Astrocyte of the cerebellum (primary cell): ENCODE measurements around the gene APOC1.
A peak's percentile ranks its signal among the peaks of the same experiment; 100 is the strongest.
"Not testable (repeated sequence)": the region's sequence is repeated elsewhere in the genome, so short reads cannot be mapped to it uniquely, and the experiment has no call there.

ENCODE experiments used
- DNase-seq: peaks from one replicate; pipeline ENCODE4 v3.0.0-alpha.2; 2011; ENCODE audit warnings: low read depth
- H3K4me3 ChIP-seq: 2 replicates; pipeline ENCODE4 v1.5.1; 2011; ENCODE audit warnings: mild to moderate bottlenecking, low read depth, low read length, moderate library complexity
- CTCF ChIP-seq: IDR thresholded peaks from 2 replicates; pipeline ENCODE4 v1.5.1; 2012; ENCODE audit warnings: low read length, low read depth, moderate library complexity, mild to moderate bottlenecking; ENCODE audit errors: missing control alignments
- in situ Hi-C: cut with HindIII; loops from 2 replicates; pipeline ENCODE4 v1.10.0; 2017; ENCODE audit warnings: low sequenced_read_pairs

APOC1 gene

GRCh38 chr19:44912854-44913253 is 1.6 kb upstream of the APOC1 start:
- no peak for DNase-seq
- H3K4me3 ChIP-seq: no peak overlapping the region
- TF ChIP-seq CTCF: no peak
- in situ Hi-C loops: loop anchor here (5.0 kb wide), 1 partner anchor 39 kb away; no protein-coding TSS in a partner anchor

DNA sequence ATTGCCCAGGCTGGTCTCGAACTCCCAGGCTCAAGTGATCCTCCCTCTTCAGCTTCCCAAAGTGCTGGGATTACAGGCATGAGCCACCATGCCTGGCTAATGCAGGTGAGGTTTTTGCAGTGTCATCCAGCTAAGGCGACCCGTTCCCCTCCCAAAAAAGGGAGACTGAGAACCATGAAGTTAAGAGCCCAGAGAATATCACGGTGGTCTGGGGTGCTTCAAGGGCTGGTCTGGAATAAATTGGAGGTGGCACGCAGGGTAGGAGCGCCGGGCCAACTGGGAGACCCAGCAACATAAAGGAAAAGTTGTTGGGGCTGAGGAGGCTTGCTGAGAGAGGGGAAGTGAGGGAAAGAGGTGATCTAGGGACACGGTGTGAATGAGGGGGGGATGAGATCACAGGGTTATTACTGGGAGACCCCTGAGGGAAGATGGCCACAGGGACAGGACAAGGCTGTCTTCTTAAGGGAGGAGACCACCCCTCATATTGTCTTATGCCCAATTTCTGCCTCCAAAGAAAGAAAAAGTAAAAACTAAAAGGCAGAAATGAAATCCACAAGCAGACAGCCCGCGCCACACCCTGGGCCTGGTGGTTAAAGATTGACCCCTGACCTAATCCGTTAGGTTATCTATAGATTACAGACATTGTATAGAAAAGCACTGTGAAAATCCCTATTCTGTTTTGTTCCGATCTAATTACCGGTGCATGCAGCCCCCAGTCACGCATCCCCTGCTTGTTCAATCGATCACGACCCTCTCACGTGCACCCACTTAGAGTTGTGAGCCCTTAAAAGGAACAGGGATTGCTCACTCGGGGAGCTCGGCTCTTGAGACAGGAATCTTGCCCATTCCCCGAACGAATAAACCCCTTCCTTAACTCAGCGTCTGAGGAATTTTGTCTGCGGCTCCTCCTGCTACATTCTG is 636 bp upstream of the APOC1 start:
- in situ Hi-C loops: loop anchor here (5.0 kb wide), 1 partner anchor 39 kb away; no protein-coding TSS in a partner anchor
- H3K4me3 ChIP-seq, DNase-seq: not testable (repeated sequence)

GRCh38 chr19:44924243-44924725 is 9.9 kb downstream of the APOC1 start:
- H3K4me3 ChIP-seq: no peak overlapping the region
- DNase-seq: no peak
- no peak for TF ChIP-seq CTCF
- in situ Hi-C loops: no loop called here

GRCh38 chr19:44925114-44925891 is 10.9 kb downstream of the APOC1 start:
- DNase-seq: no peak
- no peak for TF ChIP-seq CTCF
- H3K4me3 ChIP-seq: no peak overlapping the region
- in situ Hi-C loops: no loop called here

DNA sequence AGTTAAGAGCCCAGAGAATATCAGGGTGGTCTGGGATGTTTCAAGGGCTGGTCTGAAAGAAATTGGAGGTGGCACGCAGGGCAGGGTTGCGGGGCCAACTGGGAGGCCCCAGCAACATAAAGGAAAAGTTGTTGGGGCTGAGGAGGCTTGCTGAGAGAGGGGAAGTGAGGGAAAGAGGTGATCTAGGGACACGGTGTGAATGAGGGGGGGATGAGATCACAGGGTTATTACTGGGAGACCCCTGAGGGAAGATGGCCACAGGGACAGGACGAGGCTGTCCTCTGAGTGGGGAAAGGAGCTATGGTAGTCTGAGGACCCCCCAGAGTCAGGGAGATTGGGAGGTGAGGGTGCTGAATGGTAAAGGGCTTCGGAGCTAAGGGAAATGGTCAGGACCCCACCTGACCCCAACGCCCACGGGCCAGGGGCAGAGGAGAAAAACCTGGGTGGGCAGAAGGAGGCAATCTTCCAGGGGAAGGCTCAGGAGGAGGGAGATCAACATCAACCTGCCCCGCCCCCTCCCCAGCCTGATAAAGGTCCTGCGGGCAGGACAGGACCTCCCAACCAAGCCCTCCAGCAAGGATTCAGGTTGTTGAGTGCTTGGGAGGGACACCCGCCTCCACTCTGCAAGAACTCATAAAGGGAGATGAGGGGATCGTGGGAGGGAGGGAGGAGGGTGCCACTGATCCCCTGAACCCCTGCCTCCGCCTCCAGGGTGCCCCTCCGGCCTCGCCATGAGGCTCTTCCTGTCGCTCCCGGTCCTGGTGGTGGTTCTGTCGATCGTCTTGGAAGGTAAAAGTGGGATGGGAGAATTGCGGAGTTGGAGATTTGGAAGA is 12.1 kb downstream of the APOC1 start:
- H3K4me3 ChIP-seq, in situ Hi-C loops, DNase-seq: not testable (repeated sequence)

DNA sequence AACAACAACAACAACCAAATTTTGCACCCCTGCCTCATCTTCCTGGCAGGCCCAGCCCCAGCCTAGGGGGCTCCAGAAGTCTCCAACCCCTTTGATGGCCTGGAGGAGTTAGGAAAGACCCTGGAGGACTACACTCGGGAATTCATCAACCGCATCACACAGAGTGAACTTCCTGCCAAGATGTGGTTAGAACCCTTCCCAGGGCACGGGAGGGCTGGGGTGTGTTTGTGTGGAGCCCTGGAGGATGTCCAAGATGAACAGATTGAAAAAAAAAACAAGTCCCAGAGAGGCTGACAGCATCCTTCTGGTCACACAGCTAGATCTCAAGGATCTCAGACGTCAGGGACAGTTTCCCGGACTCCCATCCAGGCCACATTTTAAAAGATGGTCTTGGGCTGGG is 13.3 kb downstream of the APOC1 start:
- no peak overlapping the region for H3K4me3 ChIP-seq
- TF ChIP-seq CTCF: no peak
- DNase-seq: peak; percentile 57
- in situ Hi-C loops: no loop called here

GRCh38 chr19:44930088-44930487 is 15.7 kb downstream of the APOC1 start:
- no peak for TF ChIP-seq CTCF
- in situ Hi-C loops: no loop called here

More at GRCh38 chr19:44930088-44930487, 15.7 kb downstream of the APOC1 start:
- no peak for DNase-seq
- H3K4me3 ChIP-seq: no peak overlapping the region
